ENCODE results near the gene SGCE.

The SGCE gene

DNA sequence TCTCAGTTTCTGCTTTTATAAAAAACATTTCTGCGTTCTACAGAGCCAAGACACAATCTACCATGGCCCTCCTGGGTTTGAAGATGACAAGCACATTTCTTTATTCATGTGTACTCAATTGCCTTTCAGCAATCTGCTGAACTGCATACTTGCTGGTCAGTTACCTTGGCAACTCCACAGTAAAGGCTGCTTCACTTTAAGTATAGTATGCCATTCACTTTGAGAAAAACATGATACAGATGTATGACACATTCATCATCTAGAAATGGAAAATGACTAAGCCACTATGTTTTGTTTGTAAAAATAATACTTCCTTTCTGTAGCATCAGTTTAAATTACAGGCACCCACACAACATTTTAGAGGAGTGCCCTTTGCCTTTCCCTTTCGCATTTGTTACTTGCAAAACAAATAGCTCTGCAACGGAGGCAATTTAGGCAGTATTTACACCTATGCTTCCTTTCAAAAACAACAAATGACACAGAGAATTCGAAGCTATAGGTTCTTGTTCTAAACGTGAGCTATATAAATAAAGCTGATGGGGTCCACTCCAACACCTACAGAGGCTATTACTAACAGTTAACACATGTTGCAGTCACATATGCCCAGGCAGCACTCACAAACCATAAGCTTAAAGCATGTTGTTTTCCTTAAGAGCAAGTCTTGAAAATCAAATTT lies 23.5 kb downstream of the SGCE start:
- Histone ChIP-seq H3K4me3 (ENCODE audit: low read depth, low read length) (no peak overlapping the region), H3K9me3 (ENCODE audit: severe bottlenecking) (no peaks in the 10 kb centered on the region), H3K27ac (no peak overlapping the region), H3K36me3 (peaks cover 1% of the 10 kb centered on the region), H3K27me3 (ENCODE audit: insufficient read depth, low read depth, severe bottlenecking) (no peaks in the 10 kb centered on the region)
- no peak for DNase-seq
- TF ChIP-seq, protein P1, sequence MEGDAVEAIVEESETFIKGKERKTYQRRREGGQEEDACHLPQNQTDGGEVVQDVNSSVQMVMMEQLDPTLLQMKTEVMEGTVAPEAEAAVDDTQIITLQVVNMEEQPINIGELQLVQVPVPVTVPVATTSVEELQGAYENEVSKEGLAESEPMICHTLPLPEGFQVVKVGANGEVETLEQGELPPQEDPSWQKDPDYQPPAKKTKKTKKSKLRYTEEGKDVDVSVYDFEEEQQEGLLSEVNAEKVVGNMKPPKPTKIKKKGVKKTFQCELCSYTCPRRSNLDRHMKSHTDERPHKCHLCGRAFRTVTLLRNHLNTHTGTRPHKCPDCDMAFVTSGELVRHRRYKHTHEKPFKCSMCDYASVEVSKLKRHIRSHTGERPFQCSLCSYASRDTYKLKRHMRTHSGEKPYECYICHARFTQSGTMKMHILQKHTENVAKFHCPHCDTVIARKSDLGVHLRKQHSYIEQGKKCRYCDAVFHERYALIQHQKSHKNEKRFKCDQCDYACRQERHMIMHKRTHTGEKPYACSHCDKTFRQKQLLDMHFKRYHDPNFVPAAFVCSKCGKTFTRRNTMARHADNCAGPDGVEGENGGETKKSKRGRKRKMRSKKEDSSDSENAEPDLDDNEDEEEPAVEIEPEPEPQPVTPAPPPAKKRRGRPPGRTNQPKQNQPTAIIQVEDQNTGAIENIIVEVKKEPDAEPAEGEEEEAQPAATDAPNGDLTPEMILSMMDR (IDR thresholded peaks at IDR 0.05; ENCODE audit: low read depth, low read length), result no peak

DNA sequence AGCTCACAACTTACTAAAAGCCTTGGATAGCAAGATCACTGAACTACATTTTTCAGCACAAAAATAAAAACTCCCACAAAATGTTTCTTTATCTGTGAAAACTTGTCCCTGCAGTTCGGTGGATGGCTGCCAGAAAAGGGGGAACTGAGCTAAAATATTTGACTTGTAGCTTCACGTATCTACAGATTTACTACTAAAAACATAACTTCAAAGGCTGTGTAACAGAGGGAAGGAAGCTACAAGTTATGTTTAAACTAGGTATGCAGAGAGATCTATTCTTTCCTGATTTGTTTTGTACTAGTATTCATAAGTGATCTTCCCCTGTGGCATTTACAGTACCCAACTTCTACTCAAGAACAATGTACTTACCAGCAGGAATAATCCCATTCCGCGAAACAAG lies 25.1 kb downstream of the SGCE start:
- Histone ChIP-seq H3K27me3 (ENCODE audit: insufficient read depth, low read depth, severe bottlenecking) (no peaks in the 10 kb centered on the region), H3K9me3 (ENCODE audit: severe bottlenecking) (no peaks in the 10 kb centered on the region), H3K36me3 (peaks cover under 1% of the 10 kb centered on the region), H3K27ac (no peak overlapping the region), H3K4me3 (ENCODE audit: low read depth, low read length) (no peak overlapping the region)
- TF ChIP-seq, protein P1 (IDR thresholded peaks at IDR 0.05; ENCODE audit: low read depth, low read length), result no peak
- DNase-seq, result no peak

DNA sequence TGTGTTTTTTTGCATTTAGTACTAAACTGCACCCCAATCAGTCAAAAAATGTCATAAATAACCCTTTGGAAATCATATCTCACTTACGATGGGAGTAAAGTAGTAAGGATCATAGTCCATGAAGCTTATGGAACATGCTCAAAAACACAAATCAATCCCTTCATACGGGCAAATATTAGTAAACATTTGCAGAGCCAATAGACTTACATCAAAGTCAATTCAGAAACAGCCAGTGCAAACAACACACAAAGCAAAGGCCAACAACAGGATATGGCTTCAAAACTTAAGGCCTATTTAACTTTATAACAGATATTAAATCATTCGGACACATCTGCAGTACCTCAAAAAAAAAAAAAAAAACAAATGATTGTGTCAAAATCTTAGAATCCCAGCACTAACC lies 32.1 kb downstream of the SGCE start:
- Histone ChIP-seq H3K27me3 (ENCODE audit: insufficient read depth, low read depth, severe bottlenecking) (no peaks in the 10 kb centered on the region), H3K4me3 (ENCODE audit: low read depth, low read length) (no peak overlapping the region), H3K9me3 (ENCODE audit: severe bottlenecking) (no peaks in the 10 kb centered on the region)

DNA sequence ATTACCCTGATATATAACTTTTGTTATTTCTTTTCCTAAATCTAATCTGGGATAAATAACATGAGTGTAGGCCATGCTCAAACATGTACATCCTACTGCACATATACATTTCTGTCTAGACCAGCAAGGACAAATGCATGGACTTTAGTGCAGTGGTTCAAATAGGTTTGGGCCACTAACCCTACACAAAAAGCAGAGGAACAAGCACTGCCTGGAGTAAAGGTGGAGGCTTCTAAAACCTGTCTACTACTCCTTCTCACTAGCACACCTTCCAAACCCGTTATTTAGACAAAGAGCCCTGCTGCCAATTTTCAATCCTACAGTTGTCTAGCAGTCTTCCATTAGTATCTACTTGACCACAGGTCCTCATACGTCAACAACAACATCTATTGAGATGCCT lies 34.8 kb downstream of the SGCE start:
- DNase-seq, result no peak
- Histone ChIP-seq H3K36me3 (peaks cover 20% of the 10 kb centered on the region), H3K27ac (no peak overlapping the region), H3K9me3 (ENCODE audit: severe bottlenecking) (no peaks in the 10 kb centered on the region), H3K4me3 (ENCODE audit: low read depth, low read length) (no peak overlapping the region), H3K27me3 (ENCODE audit: insufficient read depth, low read depth, severe bottlenecking) (no peaks in the 10 kb centered on the region)
- TF ChIP-seq, protein P1 (IDR thresholded peaks at IDR 0.05; ENCODE audit: low read depth, low read length), result no peak

More for the DNA sequence above, 32.1 kb downstream of the SGCE start:
- no peak for DNase-seq
- TF ChIP-seq, protein P1 (IDR thresholded peaks at IDR 0.05; ENCODE audit: low read depth, low read length), result no peak
- peaks cover 19% of the 10 kb centered on the region for H3K36me3 ChIP-seq
- H3K27ac ChIP-seq, result no peak overlapping the region

DNA sequence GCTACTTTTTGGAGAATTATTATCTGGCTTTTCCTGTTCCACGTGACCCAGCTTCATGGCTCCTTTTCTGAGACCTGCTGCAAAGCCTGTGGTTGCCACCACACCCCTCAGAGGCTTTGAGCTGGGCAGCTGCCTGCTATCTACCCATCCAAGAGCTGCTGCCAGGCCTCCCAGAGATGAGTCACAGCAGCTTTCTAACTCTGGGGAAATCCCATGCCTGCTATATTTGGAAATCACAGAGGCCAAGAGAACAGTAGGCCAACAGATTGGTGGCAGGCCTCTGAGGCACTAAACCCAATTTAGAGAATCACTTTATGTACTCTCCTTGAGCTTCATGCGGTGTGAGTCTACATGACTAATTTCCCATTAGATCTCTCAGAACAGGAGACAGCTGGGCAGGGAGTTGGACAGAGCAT lies 35.2 kb downstream of the SGCE start:
- Histone ChIP-seq H3K4me3 (ENCODE audit: low read depth, low read length) (no peak overlapping the region), H3K36me3 (peaks cover 20% of the 10 kb centered on the region), H3K27ac (no peak overlapping the region), H3K27me3 (ENCODE audit: insufficient read depth, low read depth, severe bottlenecking) (no peaks in the 10 kb centered on the region), H3K9me3 (ENCODE audit: severe bottlenecking) (no peaks in the 10 kb centered on the region)
- DNase-seq, result peak; percentile 11
- TF ChIP-seq, protein P1 (IDR thresholded peaks at IDR 0.05; ENCODE audit: low read depth, low read length), result no peak

DNA sequence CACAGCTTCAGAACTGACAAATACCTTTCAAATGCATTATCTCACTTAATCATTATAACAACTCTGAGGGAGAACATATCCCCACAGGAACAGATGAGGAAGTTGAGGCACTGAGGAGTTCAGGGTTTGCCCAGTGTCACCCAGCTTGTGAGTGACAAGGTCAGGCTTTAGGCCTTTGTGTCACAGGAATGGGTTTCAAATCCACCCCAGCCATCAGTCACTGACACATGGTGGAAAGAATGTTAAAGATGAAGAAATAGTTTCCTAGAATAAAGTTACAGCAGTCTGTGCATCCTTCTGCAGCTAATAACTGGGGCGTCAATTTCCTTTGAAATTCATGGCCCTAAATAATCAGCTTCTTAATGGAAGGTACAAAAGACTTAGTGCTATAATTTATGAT lies 37.8 kb downstream of the SGCE start:
- no peak for DNase-seq
- no peaks in the 10 kb centered on the region for H3K9me3 ChIP-seq (ENCODE audit: severe bottlenecking)

More for the DNA sequence above, 37.8 kb downstream of the SGCE start:
- no peak overlapping the region for H3K27ac ChIP-seq
- H3K27me3 ChIP-seq (ENCODE audit: insufficient read depth, low read depth, severe bottlenecking), result no peaks in the 10 kb centered on the region
- H3K36me3 ChIP-seq, result peaks cover 14% of the 10 kb centered on the region
- TF ChIP-seq, protein P1 (IDR thresholded peaks at IDR 0.05; ENCODE audit: low read depth, low read length), result no peak
- H3K4me3 ChIP-seq (ENCODE audit: low read depth, low read length), result no peak overlapping the region
